ENCODE measurements around the gene DPCD. TPM values are rescaled to one million over a fixed set of nuclear protein-coding genes. Genes with fewer than 3 reads are reported as not detected.

DPCD gene
- total and polyA plus RNA-seq, 2 donors (not counting 3 experiments of a cell fraction or from before 2014, with no cell fraction given) = 25.3 to 39.3 TPM

DNA sequence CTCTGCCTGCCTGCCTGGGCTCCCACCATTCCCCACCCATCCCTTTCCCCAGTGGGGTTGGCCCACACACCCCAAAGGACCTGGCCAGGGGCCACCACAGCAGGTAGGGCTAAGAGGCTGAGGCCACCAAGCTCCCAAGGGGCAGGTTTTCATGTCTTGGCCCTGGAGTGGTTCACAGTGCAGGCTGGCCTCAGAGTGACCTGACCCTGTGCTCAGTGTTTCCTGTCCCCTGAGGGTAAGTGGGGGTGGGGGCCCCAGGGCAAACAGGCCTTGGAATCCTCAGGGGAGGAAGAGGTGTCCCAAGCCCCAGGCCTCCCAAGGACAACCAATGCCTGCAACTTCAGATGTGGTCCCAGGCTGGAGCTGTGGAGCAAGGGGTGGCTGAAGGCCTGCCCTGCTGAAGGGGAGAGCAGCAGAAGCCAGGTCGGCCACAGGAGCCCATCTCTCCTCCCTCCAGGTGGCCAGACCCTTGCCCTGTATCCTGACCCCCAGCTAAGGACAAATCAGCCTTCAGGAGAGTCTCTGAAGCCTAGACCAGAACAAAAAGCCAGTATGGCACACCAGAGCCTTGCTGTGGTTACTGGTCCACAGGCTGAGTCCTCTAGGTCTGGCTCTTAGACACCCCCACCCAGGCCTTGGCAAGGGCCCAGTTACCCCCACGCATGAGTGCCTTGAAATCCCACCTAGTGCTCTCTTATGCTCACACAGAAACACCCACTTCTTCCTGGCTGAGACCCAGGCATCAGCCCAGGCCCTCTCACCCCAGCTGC lies 27.6 kb upstream of the DPCD start:
- no peak for FAIRE-seq
- Histone ChIP-seq H3K4me2 (ENCODE audit: insufficient read depth, low read length) (no peak overlapping the region), H3K9me3 (replicated peaks; ENCODE audit: control insufficient read depth, insufficient read depth, low read length) (no peaks in the 10 kb centered on the region), H3K27ac (ENCODE audit: insufficient read depth, low read depth, low read length) (no peak overlapping the region), H2AFZ (ENCODE audit: low read depth, low read length) (no peak overlapping the region), H3K79me2 (ENCODE audit: control insufficient read depth, insufficient read depth, low read length) (no peaks in the 10 kb centered on the region), H4K20me1 (replicated peaks; ENCODE audit: control insufficient read depth, extremely low read depth, insufficient read depth, low read length) (no peaks in the 10 kb centered on the region), H3K4me1 (ENCODE audit: control insufficient read depth, extremely low read depth, insufficient read depth, low read length) (no peaks in the 10 kb centered on the region), H3K4me3 (replicated peaks in 1 of 3; ENCODE audit: insufficient read depth in 1 of 3, low read depth in 1 of 3, low read length in 3 of 3) (no peak overlapping the region), H3K9me1 (replicated peaks; ENCODE audit: control insufficient read depth, extremely low read depth, insufficient read depth, low read length) (no peaks in the 10 kb centered on the region), H3K27me3 (ENCODE audit: control insufficient read depth in 2 of 2, insufficient read depth in 2 of 2, low read length in 2 of 2) (peaks cover 3 to 4% of the 10 kb centered on the region in 2 experiments), H3K9ac (replicated peaks; ENCODE audit: extremely low read depth, insufficient read depth, low read length) (no peak overlapping the region), H3K36me3 (ENCODE audit: control insufficient read depth in 2 of 2, extremely low read depth in 1 of 2, insufficient read depth in 2 of 2, low read length in 2 of 2) (no peaks in the 10 kb centered on the region)
- intact Hi-C loops (cut with micrococcal nuclease) (no loop called here), dilution Hi-C loops (cut with MboI; ENCODE audit: extremely low pct_ligation_motif_present, low sequenced_read_pairs) (no loop called here)
- ChIA-PET CTCF (interaction anchor here (1.5 kb wide), 1 partner anchor 10 kb away, joined by 7 read pairs; no protein-coding TSS in a partner anchor), POLR2A (no interaction called here)
- DNase-seq (ENCODE audit: low read depth, low spot score) = no peak
- no peak for TF ChIP-seq MYC (IDR thresholded peaks at IDR 0.05; ENCODE audit: low read depth, low read length)
- TF ChIP-seq JUN (IDR thresholded peaks at IDR 0.05; ENCODE audit: borderline replicate concordance, insufficient read depth, insufficient read length, low read depth) = no peak
- TF ChIP-seq, protein P1, sequence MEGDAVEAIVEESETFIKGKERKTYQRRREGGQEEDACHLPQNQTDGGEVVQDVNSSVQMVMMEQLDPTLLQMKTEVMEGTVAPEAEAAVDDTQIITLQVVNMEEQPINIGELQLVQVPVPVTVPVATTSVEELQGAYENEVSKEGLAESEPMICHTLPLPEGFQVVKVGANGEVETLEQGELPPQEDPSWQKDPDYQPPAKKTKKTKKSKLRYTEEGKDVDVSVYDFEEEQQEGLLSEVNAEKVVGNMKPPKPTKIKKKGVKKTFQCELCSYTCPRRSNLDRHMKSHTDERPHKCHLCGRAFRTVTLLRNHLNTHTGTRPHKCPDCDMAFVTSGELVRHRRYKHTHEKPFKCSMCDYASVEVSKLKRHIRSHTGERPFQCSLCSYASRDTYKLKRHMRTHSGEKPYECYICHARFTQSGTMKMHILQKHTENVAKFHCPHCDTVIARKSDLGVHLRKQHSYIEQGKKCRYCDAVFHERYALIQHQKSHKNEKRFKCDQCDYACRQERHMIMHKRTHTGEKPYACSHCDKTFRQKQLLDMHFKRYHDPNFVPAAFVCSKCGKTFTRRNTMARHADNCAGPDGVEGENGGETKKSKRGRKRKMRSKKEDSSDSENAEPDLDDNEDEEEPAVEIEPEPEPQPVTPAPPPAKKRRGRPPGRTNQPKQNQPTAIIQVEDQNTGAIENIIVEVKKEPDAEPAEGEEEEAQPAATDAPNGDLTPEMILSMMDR (IDR thresholded peaks at IDR 0.05; ENCODE audit: extremely low read depth in 1 of 2, insufficient read depth in 1 of 2, low read depth in 1 of 2, low read length in 2 of 2) = no peak
- no peak for TF ChIP-seq POLR2AphosphoS5 (IDR thresholded peaks at IDR 0.05; ENCODE audit: insufficient read depth, low read depth, low read length)
- no peak for TF ChIP-seq EZH2 (IDR thresholded peaks at IDR 0.05; ENCODE audit: borderline replicate concordance, low read depth, low read length, severe bottlenecking)
- TF ChIP-seq, protein P2, sequence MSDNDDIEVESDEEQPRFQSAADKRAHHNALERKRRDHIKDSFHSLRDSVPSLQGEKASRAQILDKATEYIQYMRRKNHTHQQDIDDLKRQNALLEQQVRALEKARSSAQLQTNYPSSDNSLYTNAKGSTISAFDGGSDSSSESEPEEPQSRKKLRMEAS (IDR thresholded peaks at IDR 0.05; ENCODE audit: insufficient read depth, insufficient read length) = no peak
- no peak for TF ChIP-seq GATA2 (IDR thresholded peaks at IDR 0.05; ENCODE audit: insufficient read depth, insufficient read length, low read depth, low read length)
- no peak for TF ChIP-seq FOS (IDR thresholded peaks at IDR 0.05; ENCODE audit: borderline replicate concordance, insufficient read depth, low read length)
- no peak for TF ChIP-seq POLR2A (IDR thresholded peaks at IDR 0.05; ENCODE audit: low read depth, low read length)
- no TSS peak for BruUV-seq (replicated peaks)

Measured in endothelial cell of umbilical vein (primary cell).